ENCODE results near the gene MFSD8. TPM values are rescaled to one million over a fixed set of nuclear protein-coding genes. Genes with fewer than 3 reads are reported as not detected.
"Not testable (repeated sequence)": the region's sequence is repeated elsewhere in the genome, so short reads cannot be mapped to it uniquely, and the experiment has no call there.

Gene MFSD8
- total and polyA plus RNA-seq, 4 donors: 7.2 to 40.6 (median 17.9) TPM

DNA sequence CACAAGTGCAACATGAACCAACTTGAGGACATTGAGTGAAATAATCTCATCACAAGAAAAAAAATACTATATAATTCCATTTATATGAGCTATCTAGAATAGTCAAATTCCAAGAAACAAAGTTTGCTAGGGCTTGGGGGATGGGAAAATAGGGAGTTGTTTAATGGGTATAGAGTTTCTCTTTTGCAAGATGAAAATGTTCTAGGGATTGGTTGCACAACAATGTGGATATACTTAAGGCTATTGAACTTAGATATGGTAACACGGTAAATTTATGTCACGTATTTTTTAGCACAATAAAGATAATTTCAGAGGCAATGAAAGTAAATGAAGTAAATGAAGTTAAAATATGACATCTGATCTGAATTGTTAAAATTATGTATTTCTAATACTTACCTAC lies 7.9 kb downstream of the MFSD8 start:
- ATAC-seq (ENCODE audit: insufficient read depth, low FRiP score) (no peak), DNase-seq (no peak)
- H3K9ac ChIP-seq (ENCODE audit: insufficient read depth in 1 of 2, low read length in 2 of 2): no peak overlapping the region
- peaks cover 0 to 3% (median 2%) of the 10 kb centered on the region in 4 donors for H3K36me3 ChIP-seq (ENCODE audit: control insufficient read depth in 4 of 4, insufficient read depth in 4 of 4, low read length in 4 of 4)
- WGBS, 2 donors: 94% methylated on average over 2 of the region's 2 CpGs
- H3K4me1 ChIP-seq (ENCODE audit: control insufficient read depth in 5 of 5, insufficient read depth in 5 of 5, low read length in 5 of 5): peaks cover 0 to 7% (median 0%) of the 10 kb centered on the region in 5 donors
- H3K27ac ChIP-seq (ENCODE audit: low read depth in 1 of 2, low read length in 1 of 2): no peak overlapping the region
- no peaks in the 10 kb centered on the region for H3K27me3 ChIP-seq (ENCODE audit: control insufficient read depth in 3 of 3, insufficient read depth in 3 of 3, low read length in 2 of 3)
- no peak for TF ChIP-seq CTCF (IDR thresholded peaks at IDR 0.05; ENCODE audit: control extremely low read depth, extremely low read depth)
- no peaks in the 10 kb centered on the region for H3K9me3 ChIP-seq (ENCODE audit: control insufficient read depth in 4 of 4, insufficient read depth in 3 of 4, low read length in 3 of 4)
- H3K4me3 ChIP-seq: no peak overlapping the region

DNA sequence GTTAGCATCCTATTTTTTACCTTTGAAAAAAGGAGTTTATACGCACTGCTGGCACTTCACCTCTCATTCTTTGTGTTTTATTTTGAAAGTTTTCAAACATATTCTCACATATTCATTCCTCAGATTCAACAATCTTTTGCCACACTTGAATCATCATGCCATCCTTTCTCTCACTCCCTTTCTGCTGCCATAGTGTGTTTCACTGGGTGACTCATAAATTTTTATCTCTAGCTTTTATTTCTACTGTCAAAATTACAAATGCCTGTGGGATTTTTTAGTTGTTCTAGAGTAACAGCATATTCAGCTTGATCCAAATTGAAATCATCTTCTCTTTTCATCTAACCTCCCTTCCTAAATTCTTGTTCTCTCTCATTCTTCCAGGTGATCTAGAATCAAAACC lies 28.0 kb downstream of the MFSD8 start:
- 99 to 100% methylated on average over 1 of the region's 1 CpG for WGBS, 2 donors
- ATAC-seq (ENCODE audit: insufficient read depth, low FRiP score) (no peak), DNase-seq (no peak)
- Histone ChIP-seq H3K9ac (ENCODE audit: insufficient read depth in 1 of 2, low read length in 2 of 2) (no peak overlapping the region), H3K36me3 (ENCODE audit: control insufficient read depth in 4 of 4, insufficient read depth in 4 of 4, low read length in 4 of 4) (peaks cover 0 to 5% (median 0%) of the 10 kb centered on the region in 4 donors), H3K27ac (ENCODE audit: low read depth in 1 of 2, low read length in 1 of 2) (no peak overlapping the region), H3K9me3 (ENCODE audit: control insufficient read depth in 4 of 4, insufficient read depth in 3 of 4, low read length in 3 of 4) (no peaks in the 10 kb centered on the region), H3K27me3 (ENCODE audit: control insufficient read depth in 3 of 3, insufficient read depth in 3 of 3, low read length in 2 of 3) (no peaks in the 10 kb centered on the region), H3K4me1 (ENCODE audit: control insufficient read depth in 5 of 5, insufficient read depth in 5 of 5, low read length in 5 of 5) (peaks cover 0 to 3% (median 0%) of the 10 kb centered on the region in 5 donors), H3K4me3 (no peak overlapping the region)
- no peak for TF ChIP-seq CTCF (IDR thresholded peaks at IDR 0.05; ENCODE audit: control extremely low read depth, extremely low read depth)

DNA sequence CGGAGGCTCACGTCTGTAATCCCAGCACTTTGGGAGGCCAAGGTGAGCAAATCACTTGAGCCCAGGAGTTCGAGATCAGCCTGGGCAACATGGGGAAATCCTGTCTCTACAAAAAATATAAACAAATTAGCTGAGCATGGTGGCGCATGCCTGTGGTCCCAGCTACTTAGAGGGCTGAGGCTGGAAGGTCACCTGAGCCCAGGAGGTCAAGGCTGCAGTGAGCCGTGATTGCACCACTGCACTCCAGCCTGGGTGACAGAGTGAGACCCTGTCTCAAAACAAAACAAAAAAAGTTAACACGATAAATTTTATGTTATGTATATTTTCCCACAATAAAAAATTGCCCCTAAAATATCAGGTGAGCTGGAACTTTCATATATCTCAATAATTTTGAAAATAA lies 33.1 kb downstream of the MFSD8 start:
- not testable (repeated sequence) for H3K27ac ChIP-seq (ENCODE audit: low read depth in 1 of 2, low read length in 1 of 2); H3K9me3 ChIP-seq (ENCODE audit: control insufficient read depth in 4 of 4, insufficient read depth in 3 of 4, low read length in 3 of 4); ATAC-seq (ENCODE audit: insufficient read depth, low FRiP score); H3K36me3 ChIP-seq (ENCODE audit: control insufficient read depth in 4 of 4, insufficient read depth in 4 of 4, low read length in 4 of 4); H3K4me3 ChIP-seq; H3K9ac ChIP-seq (ENCODE audit: insufficient read depth in 1 of 2, low read length in 2 of 2); H3K27me3 ChIP-seq (ENCODE audit: control insufficient read depth in 3 of 3, insufficient read depth in 3 of 3, low read length in 2 of 3); H3K4me1 ChIP-seq (ENCODE audit: control insufficient read depth in 5 of 5, insufficient read depth in 5 of 5, low read length in 5 of 5); DNase-seq
- WGBS, 2 donors: 92 to 93% methylated on average over 6 of the region's 6 CpGs

DNA sequence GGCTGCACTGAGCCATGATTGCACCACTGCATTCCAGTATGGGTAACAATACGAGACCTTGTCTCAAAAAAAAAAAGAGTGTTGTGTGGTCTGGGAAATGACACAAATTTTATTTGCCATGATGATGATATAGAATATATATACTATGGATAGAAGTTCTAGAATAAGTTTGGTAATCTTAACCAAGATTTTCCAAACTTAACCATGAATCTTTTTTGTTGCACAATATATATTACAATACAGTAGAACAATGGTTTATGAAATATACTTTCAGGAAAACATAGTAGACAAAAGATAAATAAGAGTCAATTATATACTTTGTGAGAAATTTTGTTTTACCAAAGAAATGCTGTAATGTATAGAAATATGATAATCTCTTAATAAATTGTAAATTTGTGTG lies 34.8 kb downstream of the MFSD8 start:
- peaks cover 0 to 3% (median 0%) of the 10 kb centered on the region in 5 donors for H3K4me1 ChIP-seq (ENCODE audit: control insufficient read depth in 5 of 5, insufficient read depth in 5 of 5, low read length in 5 of 5)
- ATAC-seq (ENCODE audit: insufficient read depth, low FRiP score): no peak
- H3K27me3 ChIP-seq (ENCODE audit: control insufficient read depth in 3 of 3, insufficient read depth in 3 of 3, low read length in 2 of 3): no peaks in the 10 kb centered on the region
- no peaks in the 10 kb centered on the region for H3K9me3 ChIP-seq (ENCODE audit: control insufficient read depth in 4 of 4, insufficient read depth in 3 of 4, low read length in 3 of 4)
- no peak overlapping the region for H3K4me3 ChIP-seq
- no peak for TF ChIP-seq CTCF (IDR thresholded peaks at IDR 0.05; ENCODE audit: control extremely low read depth, extremely low read depth)
- no peak overlapping the region for H3K27ac ChIP-seq (ENCODE audit: low read depth in 1 of 2, low read length in 1 of 2)
- WGBS, 2 donors: 90 to 93% methylated on average over 1 of the region's 1 CpG
- DNase-seq: no peak
- no peak overlapping the region for H3K9ac ChIP-seq (ENCODE audit: insufficient read depth in 1 of 2, low read length in 2 of 2)
- peaks cover 0 to 7% (median 5%) of the 10 kb centered on the region in 4 donors for H3K36me3 ChIP-seq (ENCODE audit: control insufficient read depth in 4 of 4, insufficient read depth in 4 of 4, low read length in 4 of 4)

- peaks cover 5 to 18% (median 7%) of the 10 kb centered on the region in 4 donors for H3K36me3 ChIP-seq (ENCODE audit: control insufficient read depth in 4 of 4, insufficient read depth in 4 of 4, low read length in 4 of 4)
- 99 to 100% methylated on average over 2 of the region's 2 CpGs for WGBS, 2 donors
- H3K27ac ChIP-seq (ENCODE audit: low read depth in 1 of 2, low read length in 1 of 2); H3K4me1 ChIP-seq (ENCODE audit: control insufficient read depth in 5 of 5, insufficient read depth in 5 of 5, low read length in 5 of 5); H3K9ac ChIP-seq (ENCODE audit: insufficient read depth in 1 of 2, low read length in 2 of 2); DNase-seq; H3K9me3 ChIP-seq (ENCODE audit: control insufficient read depth in 4 of 4, insufficient read depth in 3 of 4, low read length in 3 of 4); ATAC-seq (ENCODE audit: insufficient read depth, low FRiP score); H3K27me3 ChIP-seq (ENCODE audit: control insufficient read depth in 3 of 3, insufficient read depth in 3 of 3, low read length in 2 of 3); H3K4me3 ChIP-seq: not testable (repeated sequence)
Observed at GRCh38 chr4:127925720-127926119, 39.3 kb downstream of the MFSD8 start.
